ENCODE measurements around the gene SPOCK1. TPM values are rescaled to one million over a fixed set of nuclear protein-coding genes. Genes with fewer than 3 reads are reported as not detected.

SPOCK1 gene
- total RNA-seq, 2 experiments from 2014 or later = not detected

DNA sequence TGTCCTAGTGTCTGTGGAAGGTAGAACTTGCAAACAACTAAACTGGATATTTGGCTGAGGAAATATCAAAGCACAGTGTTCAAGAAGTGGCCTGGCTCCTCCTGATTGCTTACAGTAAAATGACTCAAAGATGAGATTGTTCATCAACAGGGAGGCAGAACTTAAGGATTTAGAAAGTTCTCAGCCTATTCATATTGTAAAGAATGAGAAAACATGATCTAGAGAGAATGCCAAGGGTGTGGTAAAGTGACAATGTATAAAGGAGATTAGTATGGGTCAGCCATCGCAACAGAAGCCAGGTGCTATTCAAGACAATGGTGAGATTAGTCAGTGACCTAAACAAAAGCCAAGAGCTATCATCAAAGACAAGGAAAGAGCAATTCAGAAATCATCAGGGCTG lies 372.3 kb downstream of the SPOCK1 start:
- no peaks in the 10 kb centered on the region for H3K9me3 Mint-ChIP-seq
- POLR2A ChIA-PET = no interaction called here

DNA sequence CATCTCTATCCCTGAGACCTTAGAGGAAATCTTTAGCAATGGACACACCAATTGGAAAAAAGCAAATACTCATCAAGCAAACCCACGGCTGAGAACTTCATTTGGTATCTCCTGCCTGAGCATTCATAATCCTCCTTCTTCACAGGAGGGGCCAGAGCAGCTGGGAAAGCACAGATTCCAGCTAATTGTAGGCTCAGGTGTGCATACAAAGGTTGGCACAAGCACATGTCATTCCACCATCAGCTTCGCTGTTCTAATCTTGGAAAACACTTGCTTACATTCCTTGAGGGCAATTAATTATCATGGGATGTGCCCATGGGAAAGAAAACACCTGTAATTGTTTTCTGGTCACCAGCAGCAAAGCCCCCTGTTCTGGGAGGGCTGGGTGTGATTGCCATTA lies 376.6 kb downstream of the SPOCK1 start:
- DNase-seq = no peak
- TF ChIP-seq, protein P1, sequence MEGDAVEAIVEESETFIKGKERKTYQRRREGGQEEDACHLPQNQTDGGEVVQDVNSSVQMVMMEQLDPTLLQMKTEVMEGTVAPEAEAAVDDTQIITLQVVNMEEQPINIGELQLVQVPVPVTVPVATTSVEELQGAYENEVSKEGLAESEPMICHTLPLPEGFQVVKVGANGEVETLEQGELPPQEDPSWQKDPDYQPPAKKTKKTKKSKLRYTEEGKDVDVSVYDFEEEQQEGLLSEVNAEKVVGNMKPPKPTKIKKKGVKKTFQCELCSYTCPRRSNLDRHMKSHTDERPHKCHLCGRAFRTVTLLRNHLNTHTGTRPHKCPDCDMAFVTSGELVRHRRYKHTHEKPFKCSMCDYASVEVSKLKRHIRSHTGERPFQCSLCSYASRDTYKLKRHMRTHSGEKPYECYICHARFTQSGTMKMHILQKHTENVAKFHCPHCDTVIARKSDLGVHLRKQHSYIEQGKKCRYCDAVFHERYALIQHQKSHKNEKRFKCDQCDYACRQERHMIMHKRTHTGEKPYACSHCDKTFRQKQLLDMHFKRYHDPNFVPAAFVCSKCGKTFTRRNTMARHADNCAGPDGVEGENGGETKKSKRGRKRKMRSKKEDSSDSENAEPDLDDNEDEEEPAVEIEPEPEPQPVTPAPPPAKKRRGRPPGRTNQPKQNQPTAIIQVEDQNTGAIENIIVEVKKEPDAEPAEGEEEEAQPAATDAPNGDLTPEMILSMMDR (IDR thresholded peaks at IDR 0.05) = no peak
- CTCF ChIA-PET = interaction anchor here (1.0 kb wide), 1 partner anchor 1556 kb away, joined by 4 read pairs; no protein-coding TSS in a partner anchor
- Mint-ChIP-seq H3K4me1 (ENCODE audit: low read depth) (no peaks in the 10 kb centered on the region), H3K4me3 (no peak overlapping the region), H3K27me3 (peaks cover 5% of the 10 kb centered on the region), H3K36me3 (ENCODE audit: low read depth) (no peaks in the 10 kb centered on the region), H3K27ac (no peak overlapping the region), H3K9me3 (no peaks in the 10 kb centered on the region)
- intact Hi-C loops (cut with micrococcal nuclease) = no loop called here
- no peak for ATAC-seq
- POLR2A ChIA-PET = no interaction called here

More for the DNA sequence above, 372.3 kb downstream of the SPOCK1 start:
- H3K27ac Mint-ChIP-seq = no peak overlapping the region
- no peak overlapping the region for H3K4me3 Mint-ChIP-seq
- ATAC-seq = no peak
- intact Hi-C loops (cut with micrococcal nuclease) = no loop called here
- H3K27me3 Mint-ChIP-seq = peaks cover 4% of the 10 kb centered on the region
- H3K36me3 Mint-ChIP-seq (ENCODE audit: low read depth) = no peaks in the 10 kb centered on the region
- no peak for DNase-seq
- H3K4me1 Mint-ChIP-seq (ENCODE audit: low read depth) = no peaks in the 10 kb centered on the region
- TF ChIP-seq, protein P1 (IDR thresholded peaks at IDR 0.05) = no peak
- CTCF ChIA-PET = no interaction called here

DNA sequence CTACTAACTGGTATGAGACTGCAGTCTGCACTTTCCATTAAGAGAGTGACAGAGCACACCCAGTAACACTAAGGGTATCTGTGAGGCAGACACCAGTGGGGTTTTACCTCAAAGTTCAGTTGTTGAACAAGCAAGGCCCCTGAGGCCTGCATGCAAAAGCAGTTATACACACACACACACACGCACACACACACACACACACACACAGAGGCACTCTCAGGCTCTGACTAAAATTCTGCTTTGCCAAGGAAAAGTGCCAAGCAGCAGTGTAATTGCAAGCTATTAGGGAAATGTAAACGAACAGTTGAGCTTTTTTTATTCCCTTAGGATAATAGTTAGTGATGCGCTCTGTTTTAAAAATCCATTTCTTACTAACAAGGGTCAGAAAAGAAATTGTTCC lies 377.1 kb downstream of the SPOCK1 start:
- DNase-seq = no peak
- ATAC-seq = no peak
- POLR2A ChIA-PET = no interaction called here
- peaks cover 4% of the 10 kb centered on the region for H3K27me3 Mint-ChIP-seq
- no peaks in the 10 kb centered on the region for H3K36me3 Mint-ChIP-seq (ENCODE audit: low read depth)
- no peaks in the 10 kb centered on the region for H3K9me3 Mint-ChIP-seq
- H3K27ac Mint-ChIP-seq = no peak overlapping the region
- no peaks in the 10 kb centered on the region for H3K4me1 Mint-ChIP-seq (ENCODE audit: low read depth)
- H3K4me3 Mint-ChIP-seq = no peak overlapping the region
- CTCF ChIA-PET = no interaction called here
- TF ChIP-seq, protein P1 (IDR thresholded peaks at IDR 0.05) = no peak
- intact Hi-C loops (cut with micrococcal nuclease) = no loop called here

DNA sequence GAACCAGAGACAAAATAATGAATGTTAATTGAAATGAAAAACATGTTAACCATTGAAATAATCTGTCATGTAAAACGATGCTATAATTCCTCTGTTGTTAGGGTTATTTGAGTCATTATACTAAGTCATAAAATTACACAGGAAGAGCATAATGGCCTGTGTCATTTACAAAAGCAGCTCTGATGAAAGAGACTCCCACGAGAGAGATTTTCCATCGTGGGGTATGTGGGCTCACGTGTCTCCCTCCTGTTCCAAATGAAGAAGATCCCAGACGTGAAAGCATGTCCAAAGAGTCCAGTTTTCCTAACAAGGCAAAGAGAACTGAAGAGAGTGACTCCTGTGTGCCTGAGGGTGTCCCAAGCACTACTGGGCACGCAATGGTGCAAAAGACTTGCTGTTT lies 379.8 kb downstream of the SPOCK1 start:
- Mint-ChIP-seq H3K27me3 (peaks cover 9% of the 10 kb centered on the region), H3K4me3 (no peak overlapping the region), H3K27ac (no peak overlapping the region), H3K36me3 (ENCODE audit: low read depth) (no peaks in the 10 kb centered on the region), H3K9me3 (no peaks in the 10 kb centered on the region), H3K4me1 (ENCODE audit: low read depth) (peaks cover 5% of the 10 kb centered on the region)
- intact Hi-C loops (cut with micrococcal nuclease) = no loop called here
- DNase-seq (no peak), ATAC-seq (no peak)
- TF ChIP-seq, protein P1 (IDR thresholded peaks at IDR 0.05) = no peak
- CTCF ChIA-PET = no interaction called here
- POLR2A ChIA-PET = no interaction called here

DNA sequence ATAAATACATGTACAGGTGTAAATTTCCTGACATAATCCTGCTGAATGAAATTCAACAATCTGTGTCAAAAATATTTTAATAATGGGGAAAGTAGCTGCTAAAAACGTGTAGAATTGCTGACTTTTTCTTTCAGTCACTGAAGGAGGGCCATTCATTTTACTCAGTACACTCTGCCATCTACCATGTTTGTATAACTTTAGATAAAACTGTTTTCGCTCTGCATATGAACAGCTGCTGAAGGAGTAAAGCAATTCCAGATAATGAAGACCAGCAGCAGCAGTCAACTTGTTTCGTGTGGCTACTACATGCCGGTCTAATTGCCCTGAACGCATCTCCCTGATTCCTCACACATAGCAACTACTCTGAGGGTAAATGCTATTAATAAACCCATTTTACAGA lies 380.5 kb downstream of the SPOCK1 start:
- POLR2A ChIA-PET = no interaction called here
- H3K27me3 Mint-ChIP-seq = peaks cover 12% of the 10 kb centered on the region

More for the DNA sequence above, 380.5 kb downstream of the SPOCK1 start:
- CTCF ChIA-PET = no interaction called here
- TF ChIP-seq, protein P1 (IDR thresholded peaks at IDR 0.05) = no peak
- no peak overlapping the region for H3K4me3 Mint-ChIP-seq
- no peak overlapping the region for H3K27ac Mint-ChIP-seq
- no peak for ATAC-seq
- intact Hi-C loops (cut with micrococcal nuclease) = no loop called here
- peaks cover 5% of the 10 kb centered on the region for H3K4me1 Mint-ChIP-seq (ENCODE audit: low read depth)
- no peaks in the 10 kb centered on the region for H3K36me3 Mint-ChIP-seq (ENCODE audit: low read depth)
- no peak for DNase-seq
- H3K9me3 Mint-ChIP-seq = no peaks in the 10 kb centered on the region
